Fibroblast of the aortic adventitia (primary cell): Measurements from ENCODE around the gene PFKFB4. TPM values are rescaled to one million over a fixed set of nuclear protein-coding genes. Genes with fewer than 3 reads are reported as not detected.

Source experiments
- DNase-seq: peaks from one replicate; pipeline ENCODE4 v3.0.0-alpha.2; 2010; ENCODE audit warnings: low read depth
- H3K4me3 ChIP-seq: 2 replicates; pipeline ENCODE4 v1.5.1; 2011; ENCODE audit warnings: low read depth, mild to moderate bottlenecking, control low read depth, low read length, moderate library complexity
- CTCF ChIP-seq: IDR thresholded peaks from 2 replicates; pipeline ENCODE4 v1.5.1; 2011; ENCODE audit warnings: mild to moderate bottlenecking, low read length, control low read depth, inconsistent platforms; ENCODE audit not compliant: insufficient read depth
- total RNA-seq: library from RNA; depleted of rRNA; stranded (reverse); fragments of >200 nt; gene quantifications from 2 replicates; pipeline ENCODE4 v1.2.3, GENCODE V29; 2012; ENCODE audit warnings: low replicate concordance

PFKFB4 gene
- total RNA-seq, 1 donor = 4.7 TPM

GRCh38 chr3:48562367-48563095 lies 5.9 kb upstream of the PFKFB4 start:
- H3K4me3 ChIP-seq = no peak overlapping the region
- no peak for DNase-seq
- TF ChIP-seq CTCF = no peak

GRCh38 chr3:48561045-48561736 lies 4.6 kb upstream of the PFKFB4 start:
- peak; percentile 43 for TF ChIP-seq CTCF
- DNase-seq = peak; percentile 35
- no peak overlapping the region for H3K4me3 ChIP-seq

GRCh38 chr3:48560648-48561018 lies 4.0 kb upstream of the PFKFB4 start:
- no peak overlapping the region for H3K4me3 ChIP-seq
- TF ChIP-seq CTCF = no peak
- DNase-seq = no peak

- no peak for DNase-seq
Measured at GRCh38 chr3:48558493-48559134, 2.0 kb upstream of the PFKFB4 start.

GRCh38 chr3:48555949-48556795 lies 431 bp downstream of the PFKFB4 start:
- H3K4me3 ChIP-seq = peak overlapping the region; percentile 83
- DNase-seq = no peak
- no peak for TF ChIP-seq CTCF

More at GRCh38 chr3:48558493-48559134, 2.0 kb upstream of the PFKFB4 start:
- no peak for TF ChIP-seq CTCF
- no peak overlapping the region for H3K4me3 ChIP-seq

- H3K4me3 ChIP-seq = no peak overlapping the region
- no peak for TF ChIP-seq CTCF
- DNase-seq = no peak
Measured at GRCh38 chr3:48555231-48555948, 1.2 kb downstream of the PFKFB4 start.
